ENCODE data around the gene PRKN.

Gene PRKN

GRCh38 chr6:161798844-161799394 lies 928.6 kb downstream of the PRKN start:
- no peaks in the 10 kb centered on the region for H3K9me3 Mint-ChIP-seq (ENCODE audit: low read depth)
- no peaks in the 10 kb centered on the region for H3K36me3 Mint-ChIP-seq
- no peak overlapping the region for H3K27ac Mint-ChIP-seq
- no peaks in the 10 kb centered on the region for H3K27me3 Mint-ChIP-seq
- no peak overlapping the region for H3K4me3 Mint-ChIP-seq
- no peaks in the 10 kb centered on the region for H3K4me1 Mint-ChIP-seq (ENCODE audit: low read depth)

GRCh38 chr6:161796681-161797080 lies 930.9 kb downstream of the PRKN start:
- no peak overlapping the region for H3K4me3 Mint-ChIP-seq
- H3K4me1 Mint-ChIP-seq (ENCODE audit: low read depth) = no peaks in the 10 kb centered on the region
- no peak overlapping the region for H3K27ac Mint-ChIP-seq
- H3K27me3 Mint-ChIP-seq = no peaks in the 10 kb centered on the region
- H3K9me3 Mint-ChIP-seq (ENCODE audit: low read depth) = peaks cover 7% of the 10 kb centered on the region
- H3K36me3 Mint-ChIP-seq = peaks cover 13% of the 10 kb centered on the region

- Mint-ChIP-seq H3K9me3 (ENCODE audit: low read depth) (peaks cover 8% of the 10 kb centered on the region), H3K4me3 (no peak overlapping the region)
These were observed 934.6 kb downstream of the PRKN start for GRCh38 chr6:161792851-161793493.

GRCh38 chr6:161788531-161788930 lies 939.0 kb downstream of the PRKN start:
- Mint-ChIP-seq H3K4me3 (no peak overlapping the region), H3K4me1 (ENCODE audit: low read depth) (no peaks in the 10 kb centered on the region), H3K9me3 (ENCODE audit: low read depth) (peaks cover 8% of the 10 kb centered on the region), H3K27me3 (no peaks in the 10 kb centered on the region), H3K36me3 (peaks cover 25% of the 10 kb centered on the region), H3K27ac (no peak overlapping the region)

More at GRCh38 chr6:161792851-161793493, 934.6 kb downstream of the PRKN start:
- Mint-ChIP-seq H3K4me1 (ENCODE audit: low read depth) (no peaks in the 10 kb centered on the region), H3K27ac (no peak overlapping the region), H3K27me3 (no peaks in the 10 kb centered on the region), H3K36me3 (peaks cover 22% of the 10 kb centered on the region)

- Mint-ChIP-seq H3K36me3 (no peaks in the 10 kb centered on the region), H3K27ac (no peak overlapping the region), H3K27me3 (no peaks in the 10 kb centered on the region), H3K4me1 (ENCODE audit: low read depth) (no peaks in the 10 kb centered on the region), H3K9me3 (ENCODE audit: low read depth) (no peaks in the 10 kb centered on the region), H3K4me3 (no peak overlapping the region)
These were observed 955.4 kb downstream of the PRKN start for GRCh38 chr6:161772176-161772575.

GRCh38 chr6:161761966-161762365 lies 965.6 kb downstream of the PRKN start:
- H3K4me3 Mint-ChIP-seq = no peak overlapping the region
- H3K36me3 Mint-ChIP-seq = no peaks in the 10 kb centered on the region
- no peaks in the 10 kb centered on the region for H3K9me3 Mint-ChIP-seq (ENCODE audit: low read depth)
- H3K27ac Mint-ChIP-seq = no peak overlapping the region
- no peaks in the 10 kb centered on the region for H3K27me3 Mint-ChIP-seq
- no peaks in the 10 kb centered on the region for H3K4me1 Mint-ChIP-seq (ENCODE audit: low read depth)

- no peaks in the 10 kb centered on the region for H3K4me1 Mint-ChIP-seq (ENCODE audit: low read depth)
- H3K9me3 Mint-ChIP-seq (ENCODE audit: low read depth) = no peaks in the 10 kb centered on the region
- no peak overlapping the region for H3K4me3 Mint-ChIP-seq
- peaks cover 5% of the 10 kb centered on the region for H3K36me3 Mint-ChIP-seq
- H3K27me3 Mint-ChIP-seq = no peaks in the 10 kb centered on the region
- H3K27ac Mint-ChIP-seq = no peak overlapping the region
These were observed 972.5 kb downstream of the PRKN start for GRCh38 chr6:161755080-161755479.

GRCh38 chr6:161750686-161751085 lies 976.9 kb downstream of the PRKN start:
- Mint-ChIP-seq H3K9me3 (ENCODE audit: low read depth) (no peaks in the 10 kb centered on the region), H3K27ac (no peak overlapping the region), H3K27me3 (no peaks in the 10 kb centered on the region), H3K36me3 (peaks cover 5% of the 10 kb centered on the region), H3K4me3 (no peak overlapping the region), H3K4me1 (ENCODE audit: low read depth) (no peaks in the 10 kb centered on the region)

- peaks cover 3% of the 10 kb centered on the region for H3K36me3 Mint-ChIP-seq
- H3K4me3 Mint-ChIP-seq = no peak overlapping the region
- H3K27me3 Mint-ChIP-seq = no peaks in the 10 kb centered on the region
- H3K27ac Mint-ChIP-seq = no peak overlapping the region
- no peaks in the 10 kb centered on the region for H3K9me3 Mint-ChIP-seq (ENCODE audit: low read depth)
- H3K4me1 Mint-ChIP-seq (ENCODE audit: low read depth) = no peaks in the 10 kb centered on the region
These were observed 978.0 kb downstream of the PRKN start for GRCh38 chr6:161749576-161749975.

GRCh38 chr6:161748535-161749416 lies 978.8 kb downstream of the PRKN start:
- Mint-ChIP-seq H3K4me3 (no peak overlapping the region), H3K9me3 (ENCODE audit: low read depth) (no peaks in the 10 kb centered on the region), H3K4me1 (ENCODE audit: low read depth) (no peaks in the 10 kb centered on the region), H3K36me3 (peaks cover 3% of the 10 kb centered on the region), H3K27me3 (no peaks in the 10 kb centered on the region), H3K27ac (no peak overlapping the region)

GRCh38 chr6:161747506-161747905 lies 980.1 kb downstream of the PRKN start:
- Mint-ChIP-seq H3K27me3 (no peaks in the 10 kb centered on the region), H3K4me3 (no peak overlapping the region), H3K4me1 (ENCODE audit: low read depth) (no peaks in the 10 kb centered on the region), H3K36me3 (peaks cover 3% of the 10 kb centered on the region), H3K9me3 (ENCODE audit: low read depth) (no peaks in the 10 kb centered on the region), H3K27ac (no peak overlapping the region)

- H3K9me3 Mint-ChIP-seq (ENCODE audit: low read depth) = no peaks in the 10 kb centered on the region
- no peak overlapping the region for H3K27ac Mint-ChIP-seq
- H3K27me3 Mint-ChIP-seq = no peaks in the 10 kb centered on the region
- peaks cover 3% of the 10 kb centered on the region for H3K36me3 Mint-ChIP-seq
- no peak overlapping the region for H3K4me3 Mint-ChIP-seq
- H3K4me1 Mint-ChIP-seq (ENCODE audit: low read depth) = no peaks in the 10 kb centered on the region
These were observed 981.9 kb downstream of the PRKN start for GRCh38 chr6:161745594-161746141.

GRCh38 chr6:161745128-161745527 lies 982.4 kb downstream of the PRKN start:
- Mint-ChIP-seq H3K27ac (no peak overlapping the region), H3K36me3 (peaks cover 3% of the 10 kb centered on the region), H3K4me1 (ENCODE audit: low read depth) (no peaks in the 10 kb centered on the region), H3K9me3 (ENCODE audit: low read depth) (no peaks in the 10 kb centered on the region), H3K27me3 (no peaks in the 10 kb centered on the region), H3K4me3 (no peak overlapping the region)

- Mint-ChIP-seq H3K27ac (no peak overlapping the region), H3K4me1 (ENCODE audit: low read depth) (no peaks in the 10 kb centered on the region), H3K36me3 (peaks cover 3% of the 10 kb centered on the region), H3K27me3 (no peaks in the 10 kb centered on the region), H3K9me3 (ENCODE audit: low read depth) (no peaks in the 10 kb centered on the region), H3K4me3 (no peak overlapping the region)
These were observed 983.1 kb downstream of the PRKN start for GRCh38 chr6:161744211-161745067.

All from activated naive CD8-positive, alpha-beta T cell (primary cell).